T follicular helper cell (primary cell): ENCODE results near the gene AFAP1L2.

Source experiments
- DNase-seq: peaks from one replicate; pipeline ENCODE4 v3.0.0-alpha.2; 2020; ENCODE audit warnings: low read depth

Gene AFAP1L2

DNA sequence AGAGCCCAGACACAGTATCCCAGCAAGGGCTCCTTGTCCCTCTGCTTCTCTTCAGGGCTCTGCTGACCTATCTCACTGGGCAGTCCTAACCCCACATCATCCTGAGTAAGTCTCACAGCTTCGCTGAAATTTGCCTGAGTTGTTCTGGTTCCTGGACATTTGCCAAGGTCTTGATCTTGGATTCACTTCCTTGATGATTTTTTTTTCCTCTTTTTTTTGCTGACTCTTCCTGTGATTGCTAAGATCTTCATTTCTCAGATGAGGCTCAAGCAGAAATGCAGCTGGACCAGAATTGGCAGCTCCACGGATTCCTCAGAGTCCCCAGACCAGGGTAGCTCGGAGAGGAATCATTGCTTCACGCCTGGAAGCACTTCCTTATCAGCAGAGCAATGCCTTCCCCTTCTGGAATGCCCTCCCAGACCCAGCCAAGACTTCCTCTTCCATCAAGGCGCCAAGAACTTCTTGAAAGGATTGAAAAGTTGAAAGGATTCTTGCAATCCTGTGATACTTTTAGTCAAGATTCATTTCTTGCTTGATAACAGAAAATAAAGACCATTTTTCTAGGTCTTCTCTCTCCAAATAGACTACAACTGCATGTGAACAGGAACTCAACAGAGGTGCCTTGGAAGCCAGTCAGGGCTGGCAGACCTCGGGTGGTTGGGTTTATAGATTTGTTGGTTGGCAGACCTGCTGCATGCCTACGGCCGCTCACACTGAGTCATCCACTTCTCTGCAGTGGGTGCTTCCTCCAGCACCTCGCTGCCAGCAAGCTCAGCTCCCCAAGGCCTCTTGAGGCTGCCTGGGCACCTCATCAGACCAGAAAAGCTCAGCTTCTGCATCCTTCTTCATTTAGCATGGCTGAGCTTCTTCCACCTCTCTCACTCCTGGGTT lies 8.8 kb upstream of the AFAP1L2 start:
- no peak for DNase-seq

DNA sequence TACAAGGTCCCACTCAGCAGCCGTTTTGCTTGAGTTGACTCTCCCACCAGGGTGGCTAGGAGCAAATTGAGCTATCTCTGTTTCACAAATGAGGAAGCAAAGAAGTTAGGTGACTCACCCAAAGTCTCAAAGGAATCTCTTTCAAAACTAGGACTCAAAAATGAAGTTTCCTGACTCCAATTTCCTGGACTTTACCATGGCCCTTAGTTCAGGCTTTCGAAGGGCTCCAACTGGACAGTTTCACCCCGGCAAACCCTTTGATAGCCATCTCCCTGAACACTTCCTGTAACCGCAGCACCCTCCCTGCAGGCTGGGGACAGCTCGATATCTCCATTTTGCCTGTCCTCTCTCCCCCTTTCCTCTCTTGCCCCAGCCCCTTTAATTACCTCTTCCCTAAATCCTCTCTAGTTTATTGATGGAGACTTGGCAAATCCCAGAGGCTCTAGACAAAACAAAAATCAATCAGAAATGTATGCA lies 4.7 kb upstream of the AFAP1L2 start:
- no peak for DNase-seq

DNA sequence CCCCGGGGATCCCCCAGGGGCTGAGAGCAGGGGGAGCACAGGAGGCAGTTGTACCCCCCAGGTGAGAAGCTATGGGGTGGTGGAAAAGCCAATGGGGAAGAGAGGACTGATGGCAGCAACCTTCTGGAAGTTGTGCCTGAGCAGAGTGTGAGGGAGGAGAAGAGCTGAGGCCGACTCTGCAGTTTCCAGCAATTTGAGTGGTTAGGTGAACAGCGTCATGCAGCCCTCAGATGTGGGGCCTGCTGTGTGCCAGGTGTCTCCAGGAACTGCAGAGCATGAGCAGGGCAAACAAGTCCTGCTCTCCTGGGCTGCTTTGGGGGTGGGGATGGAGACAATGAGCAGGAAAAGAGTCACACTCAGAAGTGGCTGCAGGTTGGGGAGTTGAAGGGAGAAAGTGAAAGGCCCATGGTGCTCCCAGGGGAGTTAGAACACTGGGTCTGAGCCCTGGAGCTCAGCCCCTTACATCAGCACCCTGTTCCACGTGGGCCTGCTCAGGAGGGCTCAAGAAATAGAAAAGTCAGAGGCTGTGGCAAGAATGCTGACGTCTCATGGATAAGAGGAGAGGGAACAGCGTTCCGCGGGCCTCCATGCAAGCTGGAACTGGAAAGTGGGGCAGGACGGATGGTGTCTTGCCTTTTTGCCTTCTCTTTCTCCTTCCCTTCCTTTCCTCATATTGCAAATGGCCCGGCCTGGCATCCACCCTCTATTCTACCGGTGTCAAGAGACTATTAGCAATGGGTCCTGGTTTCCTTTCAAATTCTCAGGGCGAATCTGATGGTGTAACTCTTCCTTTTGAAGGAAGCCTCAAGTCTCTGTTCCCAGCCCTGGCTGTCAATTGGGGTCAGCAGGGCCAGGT lies 4.0 kb upstream of the AFAP1L2 start:
- DNase-seq: no peak

DNA sequence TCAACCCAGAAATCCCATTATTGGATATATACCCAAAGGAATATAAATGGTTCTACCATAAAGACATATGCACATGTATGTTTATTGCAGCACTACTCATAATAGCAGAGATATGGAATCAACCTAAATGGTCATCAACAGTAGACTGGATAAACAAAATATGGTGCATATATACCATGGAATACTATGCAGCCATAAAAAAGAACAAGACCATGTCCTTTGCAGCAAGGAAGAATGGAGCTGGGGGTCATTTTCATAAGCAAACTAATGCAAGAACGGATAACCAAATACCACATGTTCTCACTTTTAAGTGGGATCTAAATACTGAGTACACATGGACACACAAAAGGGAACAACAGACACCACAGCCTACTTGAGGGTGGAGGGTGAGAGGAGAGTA lies 2.2 kb upstream of the AFAP1L2 start:
- no peak for DNase-seq

DNA sequence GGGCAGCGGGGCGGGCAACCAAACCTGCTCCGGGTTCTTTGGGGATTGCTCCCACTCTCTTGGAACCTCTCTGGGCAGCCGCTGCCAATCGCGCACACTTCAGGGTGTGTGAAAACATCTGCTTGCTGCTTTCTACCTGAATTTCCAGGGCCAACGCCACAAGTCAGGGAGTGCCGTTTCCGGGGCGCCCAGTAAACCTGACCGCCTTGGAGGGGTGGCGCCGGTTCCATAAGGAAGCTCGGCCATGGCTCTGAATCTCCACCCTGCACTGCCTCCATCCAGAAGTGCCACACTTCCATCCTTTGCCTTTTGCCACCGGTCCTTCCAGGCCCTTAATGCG lies 679 bp upstream of the AFAP1L2 start:
- no peak for DNase-seq

DNA sequence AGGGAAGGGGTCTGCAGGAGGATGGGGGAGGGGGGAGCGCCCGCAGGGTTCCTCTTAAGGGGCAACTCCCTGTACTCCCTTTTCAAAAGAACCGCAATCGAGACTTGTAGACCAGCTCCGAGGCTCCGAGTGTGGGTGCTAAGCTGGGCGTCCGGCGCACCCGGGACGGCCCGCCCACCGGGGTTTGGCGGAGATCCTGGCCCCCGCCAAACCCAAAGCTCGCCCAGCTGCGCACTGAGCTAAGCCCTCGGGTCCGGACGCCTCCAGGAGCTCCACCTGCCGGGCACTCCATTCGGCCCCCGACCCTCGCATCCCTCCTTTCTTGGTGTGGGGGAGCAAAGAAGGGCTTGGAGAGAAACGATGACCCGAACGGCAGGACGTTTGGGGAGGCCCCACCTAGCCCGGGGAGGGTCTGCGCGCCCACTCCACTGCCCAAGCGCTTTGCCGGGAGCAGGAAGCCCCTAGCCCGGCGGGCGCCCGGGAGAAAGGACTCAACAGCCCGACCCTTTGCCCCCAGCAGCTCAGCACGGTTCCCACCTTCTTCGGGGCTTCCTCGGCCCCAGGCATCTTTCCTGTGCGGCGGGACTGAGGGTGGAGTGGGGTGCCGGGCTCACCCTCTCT lies 651 bp downstream of the AFAP1L2 start:
- no peak for DNase-seq

DNA sequence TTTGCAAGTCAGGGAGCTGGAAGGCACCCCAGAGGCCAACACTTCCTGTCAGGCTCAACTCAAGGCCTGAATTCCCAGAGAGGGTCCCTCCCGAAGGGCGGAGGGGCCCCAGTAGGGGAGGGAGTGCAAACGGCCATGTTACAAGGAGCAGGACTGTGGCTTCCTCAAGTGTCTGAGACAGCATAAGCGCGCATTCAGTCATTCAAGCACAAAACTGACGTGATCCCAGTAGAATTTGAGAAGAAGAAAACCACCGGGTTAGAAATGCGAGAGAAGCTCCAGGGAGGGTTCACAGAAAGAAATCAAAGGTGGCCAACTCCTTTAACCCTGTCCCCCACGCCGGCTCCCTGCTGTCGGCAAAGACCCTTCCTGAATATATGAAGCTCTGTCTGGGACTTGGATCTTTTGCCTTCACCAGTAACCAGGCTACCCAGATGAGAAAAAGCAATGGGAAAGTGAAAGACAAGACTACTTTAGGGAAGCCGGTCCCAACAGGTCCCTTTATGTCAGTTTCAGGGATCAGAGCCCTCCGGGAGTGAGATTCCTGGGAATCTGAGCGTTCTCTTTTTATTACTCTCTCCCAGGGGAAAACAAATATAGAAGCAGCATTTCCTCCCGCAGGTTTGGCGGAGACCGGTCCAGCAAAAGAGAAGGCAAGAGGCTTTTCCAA lies 1.3 kb downstream of the AFAP1L2 start:
- DNase-seq: no peak

DNA sequence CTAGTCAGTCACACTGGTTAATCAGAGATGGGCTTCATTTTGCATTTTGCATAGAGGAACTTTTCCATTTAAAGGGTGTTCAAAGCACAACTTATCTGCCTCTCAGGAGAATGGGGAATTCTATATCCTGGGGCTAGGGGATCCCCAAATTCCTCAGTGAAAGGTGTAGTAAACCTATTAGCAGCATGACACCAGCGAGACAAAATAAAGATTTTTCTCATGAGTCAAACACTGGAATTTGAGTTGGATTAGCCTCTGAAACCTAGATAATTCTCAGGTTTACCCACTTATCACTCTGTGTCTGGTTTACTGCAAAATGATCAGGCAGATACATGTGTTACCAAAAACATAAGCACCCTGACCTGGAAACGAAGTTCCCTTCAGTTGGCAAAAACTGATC lies 2.1 kb downstream of the AFAP1L2 start:
- no peak for DNase-seq

DNA sequence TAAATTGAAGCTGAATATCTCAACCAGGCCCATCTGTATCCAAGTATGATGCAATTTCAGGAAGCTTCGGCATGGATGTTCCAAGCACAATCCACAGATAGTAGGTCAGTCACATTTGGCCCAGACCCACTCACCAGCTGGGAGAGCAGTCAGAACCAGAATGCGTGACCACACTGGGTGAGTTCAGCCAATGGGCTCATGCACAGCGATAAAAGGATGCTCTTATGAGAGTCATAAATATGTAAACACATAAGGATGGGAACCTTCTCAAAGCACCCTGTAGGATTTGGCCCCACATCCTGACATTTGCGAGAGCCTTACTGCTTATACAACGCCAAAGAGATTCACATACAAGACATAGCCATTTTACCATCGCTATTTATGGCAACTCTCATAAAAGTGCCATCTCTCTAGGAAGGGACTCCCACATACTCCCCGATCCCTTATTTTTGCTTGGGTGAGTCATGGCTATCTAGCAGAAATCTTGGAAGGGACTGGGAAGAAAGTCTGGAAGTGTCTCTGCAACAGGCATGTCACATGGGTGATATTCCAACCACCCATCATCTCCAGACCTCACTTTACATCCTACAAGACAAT lies 3.0 kb downstream of the AFAP1L2 start:
- no peak for DNase-seq

DNA sequence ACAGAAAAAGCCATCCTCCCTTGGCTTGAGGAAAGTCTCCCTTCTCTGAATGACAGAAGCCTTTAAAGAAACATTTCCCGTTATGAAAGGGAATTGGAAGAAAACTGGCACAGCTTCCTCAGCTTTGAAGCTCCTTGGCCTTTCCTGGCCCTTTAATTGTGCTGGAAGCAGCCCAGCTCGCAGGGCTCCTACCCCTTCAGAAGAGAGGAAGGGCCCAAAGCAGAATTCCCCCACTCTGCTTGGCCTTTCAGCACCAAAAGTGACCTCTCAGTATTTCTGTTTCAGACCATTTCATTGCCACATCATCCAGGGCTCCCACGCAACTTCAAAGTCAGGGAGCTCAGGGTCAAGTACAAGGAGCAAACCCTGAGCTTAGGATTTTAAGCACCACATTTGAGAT lies 4.2 kb downstream of the AFAP1L2 start:
- no peak for DNase-seq

DNA sequence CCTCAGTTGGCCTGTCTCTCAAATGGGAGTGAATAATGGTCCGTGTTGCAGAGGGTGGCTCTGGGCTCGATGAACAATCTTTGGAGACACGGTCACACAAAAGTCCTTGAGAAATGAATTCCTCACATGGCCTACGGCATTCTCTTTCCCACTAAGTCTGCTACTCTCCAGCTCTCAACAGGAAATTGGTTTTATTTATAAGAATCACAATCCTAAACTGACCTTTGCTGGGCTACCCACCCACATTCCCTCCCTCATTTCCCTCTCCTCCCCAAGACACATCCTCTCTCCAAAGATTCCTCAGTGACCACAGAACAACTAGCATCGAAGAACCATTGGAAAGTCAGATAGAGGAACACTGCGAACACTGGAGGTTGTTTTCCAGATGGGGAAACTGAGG lies 4.7 kb downstream of the AFAP1L2 start:
- DNase-seq: no peak

DNA sequence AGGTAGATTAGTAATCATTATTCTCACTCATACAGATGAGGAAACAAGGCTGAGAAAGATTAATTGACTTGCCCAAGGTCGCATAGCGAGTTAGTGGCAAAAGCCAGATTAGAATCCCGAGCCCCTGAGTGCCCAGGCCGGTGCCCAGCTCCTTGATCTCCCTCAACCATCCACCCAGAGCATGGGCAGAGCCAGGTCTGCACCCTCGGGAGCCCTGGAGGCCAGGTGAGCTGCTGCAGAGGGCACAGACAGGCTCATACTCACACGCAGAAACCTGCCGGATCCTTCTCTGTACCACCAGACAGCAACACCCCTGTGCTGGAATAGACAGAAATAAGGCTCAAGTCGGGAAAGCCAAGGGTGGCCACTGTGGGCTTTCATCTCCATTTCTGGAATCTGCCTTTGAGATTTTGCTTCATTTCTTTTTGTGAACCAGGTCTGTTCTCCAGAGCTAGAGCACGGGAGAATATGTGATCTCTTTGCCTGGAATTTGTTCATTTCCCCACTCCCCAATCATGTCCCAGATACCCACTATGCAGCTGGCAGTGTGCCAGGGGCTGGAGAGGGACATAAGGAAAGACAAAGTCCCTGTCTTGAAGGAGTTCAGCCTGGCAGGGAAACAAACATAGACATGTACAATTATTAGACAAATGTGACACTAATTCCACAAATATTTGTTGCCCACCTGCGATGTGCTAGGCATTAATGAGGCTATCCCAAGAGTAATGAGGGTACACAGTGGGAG lies 5.5 kb downstream of the AFAP1L2 start:
- no peak for DNase-seq

DNA sequence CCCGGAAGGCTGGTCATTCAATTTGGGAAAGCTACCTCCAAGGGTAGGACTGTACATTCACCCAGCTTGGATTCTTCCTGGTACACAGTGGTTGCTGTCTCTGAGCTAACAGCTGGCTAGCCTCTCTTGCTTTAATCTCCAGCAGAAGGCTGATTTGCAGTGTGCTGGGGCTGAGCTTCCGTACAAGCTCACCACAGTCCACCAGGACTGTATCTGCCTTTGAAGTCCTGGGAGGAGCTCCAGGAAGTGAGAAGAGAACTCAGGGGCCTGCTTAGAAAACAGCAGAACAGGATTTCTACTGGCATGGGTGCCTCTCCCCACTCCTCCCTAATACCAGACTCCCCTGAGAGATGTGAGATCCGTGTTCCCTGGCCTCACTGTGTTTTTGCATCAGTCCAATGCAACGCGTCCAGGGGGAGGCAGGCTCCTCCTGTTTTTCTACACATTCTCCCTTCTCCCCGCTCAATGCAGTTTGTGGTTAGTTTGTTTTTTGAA lies 6.6 kb downstream of the AFAP1L2 start:
- no peak for DNase-seq

DNA sequence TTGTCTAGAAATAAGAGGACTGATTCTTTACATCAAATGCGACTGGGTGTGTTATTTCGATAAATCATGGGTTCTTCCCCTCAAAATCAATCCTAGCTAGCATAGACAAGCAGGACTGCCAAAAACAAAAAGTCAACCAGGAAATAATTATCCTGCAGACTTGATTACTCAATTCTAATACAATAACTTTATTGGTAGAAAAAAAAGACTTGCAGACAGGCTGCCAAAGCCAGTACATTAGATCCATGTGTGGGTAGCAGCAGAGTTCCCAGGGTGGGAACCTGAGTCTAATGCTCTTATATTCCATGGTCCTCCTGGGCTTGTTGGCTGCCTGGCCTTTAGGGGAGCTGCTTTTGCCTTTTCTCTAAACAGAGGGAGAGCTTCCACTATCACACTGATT lies 7.8 kb downstream of the AFAP1L2 start:
- no peak for DNase-seq

DNA sequence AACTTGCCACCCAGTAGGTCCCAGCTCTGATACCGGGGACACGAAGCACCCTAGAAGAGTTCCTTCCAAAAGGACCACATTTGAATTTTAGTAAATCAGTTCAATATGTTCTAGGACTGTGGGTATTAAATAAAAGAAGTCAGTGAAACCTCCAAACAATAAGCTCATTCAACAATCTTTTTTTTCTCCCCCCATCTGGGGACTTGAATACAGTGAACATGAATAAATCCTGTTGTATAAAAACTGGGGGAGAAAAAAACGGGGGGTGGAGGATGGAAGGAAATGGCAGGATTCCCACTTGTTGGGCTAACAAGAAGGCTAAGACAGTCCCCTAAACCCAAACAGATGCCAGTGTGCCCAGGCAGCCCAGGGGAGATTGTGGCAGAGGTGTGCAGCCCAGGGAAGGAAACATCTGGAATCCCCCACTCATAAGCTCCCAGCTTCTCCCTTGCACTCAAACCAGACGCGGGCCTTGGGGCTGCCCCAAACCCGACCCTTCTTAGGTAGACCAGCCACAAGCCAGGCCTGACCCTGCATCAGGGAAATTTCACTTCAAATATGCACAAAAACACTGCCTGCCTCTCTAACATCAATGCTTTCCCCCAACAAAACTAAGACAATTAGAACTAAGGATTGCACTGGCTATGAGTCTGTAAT lies 8.8 kb downstream of the AFAP1L2 start:
- DNase-seq: no peak

DNA sequence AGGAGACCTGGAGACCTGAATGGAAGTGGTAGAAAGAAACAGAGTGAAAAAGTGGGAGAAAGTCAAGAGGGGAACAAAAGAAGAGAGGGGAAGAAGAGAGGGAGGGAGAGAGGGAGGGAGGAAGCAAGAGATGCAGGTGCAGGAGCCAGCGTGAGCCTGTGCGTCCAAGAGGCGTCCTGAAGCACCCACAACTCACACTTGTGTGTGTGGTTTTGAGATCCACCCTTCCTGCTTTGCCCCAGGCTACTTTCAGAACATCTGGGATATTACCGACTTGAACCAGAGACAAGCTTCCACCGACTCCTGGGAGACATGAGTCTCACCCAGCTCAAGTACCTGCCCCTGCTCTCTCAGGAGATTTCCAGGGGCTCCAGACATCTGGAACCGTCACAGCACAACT lies 9.8 kb downstream of the AFAP1L2 start:
- DNase-seq: no peak

DNA sequence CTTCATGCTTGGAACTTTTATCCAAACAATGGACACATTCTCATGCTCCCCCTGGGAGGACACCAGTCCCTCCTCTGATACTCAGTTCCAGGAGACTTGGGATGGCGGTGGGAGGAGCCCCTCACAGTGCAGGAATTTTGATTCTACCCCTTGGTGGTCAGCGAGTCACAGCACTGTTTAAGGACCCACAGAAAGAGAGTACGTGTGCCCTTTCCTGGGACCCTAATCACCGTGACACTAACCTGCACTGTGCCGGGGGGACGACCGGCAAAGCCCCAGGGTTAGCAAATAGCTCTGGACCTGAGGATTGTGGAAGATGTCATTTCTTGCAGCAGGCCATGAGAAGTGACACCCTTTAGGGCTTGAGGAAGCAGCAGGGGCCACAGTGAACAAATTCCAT lies 10.4 kb downstream of the AFAP1L2 start:
- no peak for DNase-seq

DNA sequence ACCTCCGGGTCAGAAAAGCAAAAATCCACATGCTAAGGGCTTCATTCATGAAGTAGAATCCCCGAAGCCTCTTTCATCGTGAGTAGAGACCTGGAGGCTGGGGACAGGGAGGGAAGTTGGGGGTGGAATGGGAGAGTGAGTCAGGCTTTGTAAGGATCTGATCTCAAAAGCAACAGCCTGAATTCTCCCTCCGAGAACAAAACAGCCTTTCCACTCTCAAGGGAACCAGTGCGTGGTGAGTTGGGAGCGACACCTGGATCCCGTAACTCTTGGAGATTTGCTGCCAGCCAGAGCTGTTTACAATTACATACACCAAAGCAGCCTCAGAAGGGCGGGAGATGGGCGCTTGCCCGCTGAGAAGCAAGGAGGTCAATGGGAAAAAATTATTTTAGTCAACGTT lies 10.8 kb downstream of the AFAP1L2 start:
- DNase-seq: no peak

DNA sequence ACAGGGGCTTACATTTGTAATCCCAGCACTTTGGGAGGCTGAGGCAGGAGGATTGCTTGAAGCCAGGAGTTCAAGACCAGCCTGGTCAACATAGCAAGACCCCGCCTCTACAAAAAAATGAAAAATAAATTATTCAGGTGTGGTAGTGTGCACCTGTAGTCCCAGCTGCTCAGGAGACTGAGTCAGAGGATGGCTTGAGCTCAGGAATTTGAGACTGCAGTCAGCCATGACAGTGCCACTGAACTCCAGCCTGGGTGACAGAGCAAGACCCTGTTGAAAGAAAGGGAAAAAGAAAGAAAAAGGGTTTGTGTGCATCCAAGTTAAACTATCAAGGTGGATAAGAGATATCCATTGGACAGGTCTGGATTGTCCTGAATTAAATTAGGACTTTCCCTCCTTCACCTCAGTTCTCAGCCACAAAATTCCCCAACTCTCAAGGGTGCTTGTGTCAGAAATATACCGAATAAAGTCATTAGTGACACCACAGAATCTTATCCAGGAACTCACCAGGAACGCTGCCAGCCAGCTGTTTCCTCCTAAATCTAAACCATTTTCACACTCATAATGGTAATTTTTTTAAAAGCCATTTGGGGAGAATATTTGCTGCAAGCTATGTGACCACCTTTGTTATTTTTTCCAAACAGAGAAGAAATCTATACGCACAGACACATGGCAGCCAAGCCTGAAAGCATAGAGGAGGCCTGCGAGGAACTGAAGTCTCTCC lies 12.0 kb downstream of the AFAP1L2 start:
- no peak for DNase-seq

DNA sequence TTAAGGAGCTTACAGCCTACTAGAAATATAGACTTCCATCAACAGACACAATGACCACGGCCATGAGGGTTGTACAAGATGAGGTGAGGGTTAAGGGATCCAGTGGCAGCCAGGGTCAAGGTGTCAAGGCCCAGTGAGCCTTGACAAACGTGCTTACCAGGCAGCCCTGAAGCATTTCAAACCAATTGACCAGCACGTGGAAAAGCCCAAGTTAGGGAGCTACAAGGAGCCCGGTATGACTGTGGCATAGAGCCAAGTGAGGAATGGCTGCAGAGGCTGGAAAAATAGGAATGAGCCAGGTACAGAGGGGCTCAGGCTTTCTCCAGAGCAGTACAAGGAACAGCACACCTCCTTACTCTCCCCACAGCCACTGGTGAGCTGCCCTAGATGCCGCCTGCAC lies 12.7 kb downstream of the AFAP1L2 start:
- no peak for DNase-seq
